Panc1 (cell line): ENCODE results near the gene SPRED3. TPM values are rescaled to one million over a fixed set of nuclear protein-coding genes. Genes with fewer than 3 reads are reported as not detected.

Experiments used
- ATAC-seq: fragments of 200-7000 bp; cut with Tn5 transposase; 2 replicates; pipeline ENCODE4 v1.9.1; 2020; ENCODE audit warnings: mild to moderate bottlenecking, moderate library complexity
- BruUV-seq: library from RNA; stranded (reverse); fragments of 400-500 nt; replicated peaks from 2 replicates; lab custom pipeline; 2021; lab: Mats Ljungman, UMichigan
- CTCF ChIA-PET: fragments of 300-600 bp; sonication (Branson Sonifier 250); formaldehyde crosslinking; loops from one replicate; lab custom pipeline; 2022; ENCODE audit warnings: antibody characterized with exemption; lab: Charles Lee
- POLR2A ChIA-PET: fragments of 300-600 bp; sonication (Branson Sonifier 250); formaldehyde crosslinking; loops from one replicate; lab custom pipeline; 2022; ENCODE audit warnings: antibody characterized with exemption; lab: Charles Lee
- DNase-seq: peaks from one replicate; pipeline ENCODE4 v3.0.0-alpha.2; 2010; ENCODE audit warnings: low read depth, low spot score
- H3K27ac ChIP-seq: 2 replicates; pipeline ENCODE4 v1.5.1; 2011; ENCODE audit warnings: mild to moderate bottlenecking, low read length, inconsistent platforms
- H3K27me3 ChIP-seq: fragments of 200-500 bp; sonication (Bioruptor generic); 2 replicates; pipeline ENCODE4 v1.6.0; 2014; ENCODE audit warnings: low read length, inconsistent platforms; ENCODE audit not compliant: control insufficient read depth, insufficient read depth
- H3K36me3 ChIP-seq: fragments of 200-500 bp; sonication (Bioruptor generic); 2 replicates; pipeline ENCODE4 v1.5.1; 2014; ENCODE audit warnings: inconsistent platforms, mild to moderate bottlenecking, low read length, moderate library complexity; ENCODE audit not compliant: control insufficient read depth, insufficient read depth
- H3K4me1 ChIP-seq: 2 replicates; pipeline ENCODE4 v1.5.1; 2011; ENCODE audit warnings: inconsistent platforms, mild to moderate bottlenecking, low read length, moderate library complexity; ENCODE audit not compliant: control insufficient read depth, insufficient read depth
- H3K4me3 ChIP-seq, 2 experiments: 2 replicates each; pipeline ENCODE4 v1.5.1; 2011 to 2012; ENCODE audit warnings: low read depth in 2 of 2, low read length in 2 of 2, mild to moderate bottlenecking in 2 of 2, inconsistent platforms in 1 of 2, moderate library complexity in 1 of 2
- H3K9me3 ChIP-seq: fragments of 200-500 bp; sonication (Bioruptor generic); 2 replicates; pipeline ENCODE4 v1.5.1; 2014; ENCODE audit warnings: low read depth, mild to moderate bottlenecking, inconsistent platforms, low read length, moderate library complexity; ENCODE audit not compliant: control insufficient read depth, insufficient read depth
- POLR2AphosphoS5 ChIP-seq: IDR thresholded peaks from 2 replicates; pipeline ENCODE4 v1.6.1; 2012; ENCODE audit warnings: mild to moderate bottlenecking, low read depth, low read length, moderate library complexity
- REST ChIP-seq, 2 experiments: IDR thresholded peaks; 2 replicates each; pipeline ENCODE4 v1.6.1; 2011 to 2012; ENCODE audit warnings: low read depth in 2 of 2, control low read depth in 1 of 2, low read length in 1 of 2, mild to moderate bottlenecking in 1 of 2, moderate library complexity in 1 of 2; ENCODE audit not compliant: insufficient read depth in 1 of 2
- SIN3A ChIP-seq: IDR thresholded peaks from 2 replicates; pipeline ENCODE4 v1.6.1; 2012; ENCODE audit warnings: low read depth, mild to moderate bottlenecking, low read length, moderate library complexity, borderline replicate concordance; ENCODE audit not compliant: insufficient read depth
- TCF7L2 ChIP-seq: IDR thresholded peaks from 2 replicates; pipeline ENCODE4 v1.6.1; 2011; ENCODE audit warnings: mild to moderate bottlenecking, low read depth, low read length, inconsistent platforms
- in situ Hi-C: cut with HindIII; loops from 2 replicates; pipeline ENCODE4 v1.10.0; 2016; ENCODE audit warnings: low sequenced_read_pairs, low pct_unique_long_range_greater_than_20kb
- intact Hi-C: fragments of 100-400 bp; cut with micrococcal nuclease; formaldehyde crosslinking; loops from one replicate; pipeline ENCODE4 v1.10.0; 2022; ENCODE audit not compliant: unreplicated experiment
- total RNA-seq: library from RNA; stranded (reverse); gene quantifications from one replicate; pipeline ENCODE4 v1.2.1, GENCODE V29; 2021; ENCODE audit not compliant: unreplicated experiment
- TF ChIP-seq, protein P1 (sequence below): fragments of 450-650 bp; IDR thresholded peaks from 2 replicates; pipeline ENCODE4 v1.5.1; 2017; ENCODE audit warnings: mild to moderate bottlenecking

SPRED3 gene
- total RNA-seq, 1 experiment from 2014 or later: 3.8 TPM

- ATAC-seq (peak; percentile 83), DNase-seq (peak; percentile 94)
- H3K27me3 ChIP-seq: no peaks in the 10 kb centered on the region
- peaks cover 4% of the 10 kb centered on the region for H3K36me3 ChIP-seq
- BruUV-seq: no TSS peak
- intact Hi-C loops (no loop called here), in situ Hi-C loops (no loop called here)
- no peaks in the 10 kb centered on the region for H3K9me3 ChIP-seq
- H3K4me3 ChIP-seq: peak within 1 kb of the TSS; percentile 55 to 93
- ChIA-PET POLR2A (interaction anchor here (0.5 to 1.2 kb wide), 7 partner anchors 10 to 1007 kb away, joined by 3 to 24 read pairs (median 5); no protein-coding TSS in a partner anchor), CTCF (interaction anchor here (0.5 to 1.5 kb wide), 9 partner anchors 12 to 487 kb away, joined by 3 to 20 read pairs (median 4); partner anchors contain the start of genes FAM98C and PSMD8)
- peak within 1 kb of the TSS; percentile 76 for H3K27ac ChIP-seq
- TF ChIP-seq SIN3A (no peak), POLR2AphosphoS5 (peak; percentile 77; the same call in 1 of the 2 replicates)
- H3K4me1 ChIP-seq: peaks cover 11% of the 10 kb centered on the region
Measured at GRCh38 chr19:38387550-38388348, 748 bp upstream of the SPRED3 start, which contains the start of gene GGN. GGN (minus strand) TSS chr19:38388034; CDS start chr19:38387261, 773 bp downstream.

DNA sequence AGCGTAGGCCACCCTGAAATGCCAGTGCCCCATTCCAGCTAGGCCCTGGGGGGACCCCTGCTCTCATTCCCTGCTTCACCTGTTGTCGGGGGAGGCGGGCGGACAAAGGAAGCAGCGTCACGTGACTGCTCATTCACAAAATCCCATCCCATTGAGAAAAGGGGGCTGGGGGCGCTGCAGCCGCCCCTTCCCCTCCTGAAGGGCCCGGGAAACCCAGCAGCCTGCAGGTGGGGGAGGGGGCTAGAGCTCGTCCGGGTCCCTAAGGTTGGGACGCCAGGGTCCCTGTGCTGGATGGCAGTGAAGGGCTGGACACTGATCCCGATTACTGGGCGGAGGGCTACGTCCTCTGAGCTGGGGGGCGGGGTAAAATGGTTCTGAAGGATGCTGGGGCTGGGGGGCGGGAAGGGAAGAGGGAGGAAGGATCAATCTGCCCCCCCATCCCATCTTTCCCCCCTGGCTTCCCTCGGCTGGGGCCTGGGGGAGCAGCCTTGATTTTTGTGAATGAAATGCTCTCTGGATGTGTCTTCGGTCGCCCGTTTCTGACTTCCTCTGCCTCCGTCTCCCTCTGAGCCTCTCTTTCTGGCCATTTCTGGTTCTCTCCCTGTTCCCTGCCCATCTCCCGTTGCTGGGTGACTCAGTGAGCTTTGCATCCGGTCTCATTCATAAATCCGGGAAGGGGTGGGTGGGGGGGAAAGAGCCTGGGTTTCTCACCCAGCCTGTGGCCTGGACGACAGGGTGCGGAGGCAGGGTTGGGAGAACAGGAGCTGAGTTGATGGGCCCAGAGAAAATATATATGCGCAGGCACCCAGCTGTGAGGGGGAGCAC, 816 bp downstream of the SPRED3 start:
- intact Hi-C loops: no loop called here
- ChIA-PET POLR2A (no interaction called here), CTCF (interaction anchor here (1.5 kb wide), 1 partner anchor 13 kb away, joined by 4 read pairs; the partner anchor contains the start of gene FAM98C)
- H3K27ac ChIP-seq: peak overlapping the region; percentile 76
- peak overlapping the region; percentile 55 to 93 for H3K4me3 ChIP-seq
- BruUV-seq: no TSS peak
- DNase-seq (no peak), ATAC-seq (no peak)
- no peak for TF ChIP-seq TCF7L2
- TF ChIP-seq POLR2AphosphoS5: no peak
- H3K4me1 ChIP-seq: peaks cover 13% of the 10 kb centered on the region
- H3K9me3 ChIP-seq: no peaks in the 10 kb centered on the region
- H3K36me3 ChIP-seq: no peaks in the 10 kb centered on the region
- no peaks in the 10 kb centered on the region for H3K27me3 ChIP-seq
- in situ Hi-C loops: no loop called here

DNA sequence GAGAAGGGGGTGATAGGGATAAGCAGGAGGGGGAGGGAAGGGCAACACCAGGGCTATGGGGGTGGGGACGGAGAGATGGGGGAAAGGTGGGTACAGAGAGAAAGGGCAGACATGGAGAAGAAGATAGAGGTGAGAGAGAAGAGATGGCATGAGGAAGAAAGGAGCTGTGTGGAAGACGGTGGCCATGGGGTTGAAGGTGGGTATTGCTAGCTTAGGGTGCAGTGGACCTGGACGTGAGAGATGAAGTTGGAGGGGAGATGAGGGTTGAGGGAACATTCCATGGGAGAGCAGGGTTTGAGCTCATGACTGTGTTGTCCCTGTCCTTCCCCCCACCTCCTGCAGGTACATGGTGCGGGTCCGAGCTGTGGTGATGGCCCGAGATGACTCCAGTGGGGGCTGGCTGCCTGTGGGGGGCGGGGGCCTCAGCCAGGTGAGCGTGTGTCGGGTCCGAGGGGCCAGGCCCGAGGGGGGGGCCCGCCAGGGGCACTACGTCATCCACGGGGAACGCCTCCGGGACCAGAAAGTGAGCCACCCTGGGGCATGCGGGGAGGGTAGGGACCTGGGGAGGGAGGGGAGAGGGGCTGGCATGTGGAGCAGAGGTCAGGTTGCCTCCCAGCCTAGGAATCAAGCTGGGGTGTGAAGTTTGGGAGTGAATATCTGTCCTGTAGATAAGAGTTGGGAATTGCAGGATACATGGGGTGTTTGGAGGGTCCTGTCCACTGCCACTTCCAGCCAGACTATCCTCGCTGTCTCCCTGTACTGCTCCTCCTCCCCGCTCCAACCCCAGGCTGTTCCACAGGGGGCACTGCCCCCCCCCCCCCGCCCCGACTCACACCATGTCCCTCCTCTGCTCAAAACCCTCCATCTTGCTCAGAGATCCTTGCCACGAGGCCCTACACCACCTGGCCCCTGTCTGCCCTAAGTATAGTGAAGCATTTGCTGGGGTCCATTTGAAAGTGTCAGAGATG, 1.7 kb downstream of the SPRED3 start:
- ChIA-PET POLR2A (no interaction called here), CTCF (interaction anchor here (1.5 kb wide), 1 partner anchor 12 kb away, joined by 4 read pairs; the partner anchor contains the start of gene FAM98C)
- no peak overlapping the region for H3K4me3 ChIP-seq
- ATAC-seq (no peak), DNase-seq (no peak)
- no peaks in the 10 kb centered on the region for H3K27me3 ChIP-seq
- in situ Hi-C loops (no loop called here), intact Hi-C loops (no loop called here)
- BruUV-seq: no TSS peak
- H3K9me3 ChIP-seq: no peaks in the 10 kb centered on the region
- TF ChIP-seq SIN3A (no peak), POLR2AphosphoS5 (no peak), REST (IDR thresholded peaks at IDR 0.05; ENCODE audit: insufficient read depth in 1 of 2, low read depth in 2 of 2, low read length in 1 of 2) (no peak), TCF7L2 (no peak)
- TF ChIP-seq, protein P1, sequence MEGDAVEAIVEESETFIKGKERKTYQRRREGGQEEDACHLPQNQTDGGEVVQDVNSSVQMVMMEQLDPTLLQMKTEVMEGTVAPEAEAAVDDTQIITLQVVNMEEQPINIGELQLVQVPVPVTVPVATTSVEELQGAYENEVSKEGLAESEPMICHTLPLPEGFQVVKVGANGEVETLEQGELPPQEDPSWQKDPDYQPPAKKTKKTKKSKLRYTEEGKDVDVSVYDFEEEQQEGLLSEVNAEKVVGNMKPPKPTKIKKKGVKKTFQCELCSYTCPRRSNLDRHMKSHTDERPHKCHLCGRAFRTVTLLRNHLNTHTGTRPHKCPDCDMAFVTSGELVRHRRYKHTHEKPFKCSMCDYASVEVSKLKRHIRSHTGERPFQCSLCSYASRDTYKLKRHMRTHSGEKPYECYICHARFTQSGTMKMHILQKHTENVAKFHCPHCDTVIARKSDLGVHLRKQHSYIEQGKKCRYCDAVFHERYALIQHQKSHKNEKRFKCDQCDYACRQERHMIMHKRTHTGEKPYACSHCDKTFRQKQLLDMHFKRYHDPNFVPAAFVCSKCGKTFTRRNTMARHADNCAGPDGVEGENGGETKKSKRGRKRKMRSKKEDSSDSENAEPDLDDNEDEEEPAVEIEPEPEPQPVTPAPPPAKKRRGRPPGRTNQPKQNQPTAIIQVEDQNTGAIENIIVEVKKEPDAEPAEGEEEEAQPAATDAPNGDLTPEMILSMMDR: no peak
- no peak overlapping the region for H3K27ac ChIP-seq
- no peaks in the 10 kb centered on the region for H3K36me3 ChIP-seq
- H3K4me1 ChIP-seq: peaks cover 13% of the 10 kb centered on the region
